HG02852 (cell line): ENCODE measurements around the gene TLR8.

ENCODE experiments used
- ATAC-seq: cut with Tn5 transposase; IDR thresholded peaks from one replicate; pipeline ENCODE4 v1.9.1; 2021; ENCODE audit warnings: mild to moderate bottlenecking, moderate library complexity; ENCODE audit not compliant: unreplicated experiment

The TLR8 gene

DNA sequence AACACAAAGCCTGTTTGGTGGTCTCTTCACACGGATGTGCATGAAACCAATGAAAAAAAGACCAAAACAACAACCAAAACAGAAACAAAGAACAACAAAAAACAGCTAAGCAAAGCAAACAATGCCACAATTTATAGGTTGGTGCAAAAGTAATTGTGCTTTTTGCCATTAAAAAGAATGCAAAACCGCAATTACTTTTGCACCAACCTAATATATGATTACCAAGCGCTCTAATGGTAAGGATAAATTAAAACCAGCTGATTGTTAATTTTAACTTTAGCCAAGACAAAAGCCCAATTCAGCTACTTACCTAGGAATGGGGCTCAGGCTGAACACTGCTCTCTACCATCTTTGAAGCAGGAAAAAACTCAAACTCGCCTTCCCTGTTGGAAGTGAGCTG is 39.1 kb downstream of the TLR8 start:
- ATAC-seq: no peak

DNA sequence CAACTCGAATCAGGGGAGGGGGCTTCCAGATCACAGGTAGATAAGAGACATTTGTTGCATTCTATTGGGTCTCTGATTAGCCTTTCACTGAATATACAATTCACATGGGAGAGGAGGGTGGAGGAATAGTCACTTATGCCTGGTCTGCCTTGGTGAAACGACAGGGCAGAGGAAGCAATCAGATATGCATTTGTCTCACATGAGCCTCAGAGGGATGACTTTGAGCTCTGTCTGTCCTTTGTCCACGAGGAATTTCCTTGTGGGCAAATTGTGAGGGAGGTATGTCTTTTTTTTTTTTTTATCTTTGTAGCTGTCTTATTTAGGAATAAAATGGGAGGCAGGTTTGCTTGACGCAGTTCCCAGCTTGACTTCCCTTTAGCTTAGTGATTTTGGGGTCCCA is 40.0 kb downstream of the TLR8 start:
- ATAC-seq: no peak

DNA sequence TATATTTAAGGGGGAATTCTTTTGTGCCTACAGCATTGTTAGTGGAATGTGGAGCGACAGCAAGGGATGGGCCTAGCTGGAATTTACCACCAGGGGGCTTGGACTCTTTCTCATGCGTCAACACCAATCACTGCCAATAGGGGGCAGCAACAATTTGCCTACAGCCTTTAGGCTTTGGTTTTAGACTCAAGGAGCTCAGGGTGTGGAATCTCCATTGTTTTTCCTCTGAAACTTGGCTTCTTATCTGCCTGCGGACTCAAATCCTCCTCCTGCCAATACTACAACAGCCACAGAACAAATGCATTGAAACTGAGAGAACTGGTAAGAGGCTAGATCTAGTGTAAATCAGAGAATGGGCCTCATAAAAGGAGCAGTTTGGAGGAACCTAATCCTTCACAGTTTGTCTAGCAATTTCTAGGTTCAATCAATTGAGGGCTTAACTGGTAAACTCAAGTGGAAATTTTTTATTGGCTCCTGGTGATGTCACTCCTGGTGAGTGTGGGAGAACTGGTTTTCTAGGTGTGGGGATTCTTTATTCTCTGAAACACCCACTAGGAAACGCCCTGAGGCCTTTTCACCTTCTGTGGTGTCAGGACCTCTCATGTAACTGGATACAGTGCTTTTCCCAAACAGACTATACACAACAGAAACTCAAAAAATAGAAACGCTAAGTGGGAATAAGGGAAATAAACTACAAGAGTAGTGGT is 40.6 kb downstream of the TLR8 start:
- ATAC-seq: peak; percentile 21

DNA sequence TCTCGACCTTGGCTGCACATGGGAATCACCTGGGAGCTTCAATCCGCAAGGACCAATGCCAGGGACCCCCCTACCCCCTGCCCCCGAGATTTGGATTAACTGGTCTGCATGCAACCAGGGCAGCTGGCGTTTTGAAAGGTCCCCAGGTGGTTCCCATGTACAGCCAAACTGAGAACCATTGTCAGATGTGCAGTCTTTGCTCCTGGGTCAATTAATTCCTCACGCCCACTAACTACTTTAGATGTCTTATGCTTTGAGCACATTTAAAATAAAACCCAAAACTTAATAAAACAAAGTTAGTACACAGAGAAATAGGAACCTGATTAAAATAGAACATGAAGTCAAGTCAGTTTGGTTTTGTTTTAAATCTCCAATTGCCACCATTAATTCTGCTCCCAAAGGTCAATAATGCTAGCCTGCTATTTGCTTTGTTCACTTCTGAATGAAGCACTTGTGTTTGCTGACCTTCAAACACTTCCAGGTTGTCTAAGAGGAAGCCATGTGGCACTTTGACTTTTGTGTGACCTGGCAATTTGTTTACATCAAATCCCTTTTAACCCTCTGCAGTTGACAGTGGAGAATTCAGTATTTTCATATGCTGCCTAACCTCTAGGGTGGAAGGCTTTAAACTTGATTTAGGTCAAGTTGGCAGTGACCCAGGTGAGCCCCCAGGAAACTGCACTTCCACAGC is 41.3 kb downstream of the TLR8 start:
- ATAC-seq: peak; percentile 26

DNA sequence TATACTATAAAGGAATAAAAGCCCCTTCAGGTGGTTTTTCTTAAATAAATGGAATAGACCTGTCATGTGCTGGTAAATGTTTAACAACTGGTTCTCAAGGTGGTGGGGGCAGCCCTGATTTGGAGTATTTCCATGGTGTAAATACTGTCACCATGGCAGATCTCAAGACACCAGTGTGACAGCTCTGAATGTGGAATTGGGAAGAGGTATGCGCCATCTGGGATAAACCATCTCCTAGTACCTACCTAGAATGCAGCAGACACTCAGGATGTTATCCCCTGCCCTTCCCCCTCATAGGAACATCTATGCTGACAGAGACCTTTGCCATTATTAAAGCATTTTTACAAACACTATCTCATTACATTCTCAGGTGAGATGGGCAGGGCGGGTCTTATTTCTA is 42.1 kb downstream of the TLR8 start:
- no peak for ATAC-seq

DNA sequence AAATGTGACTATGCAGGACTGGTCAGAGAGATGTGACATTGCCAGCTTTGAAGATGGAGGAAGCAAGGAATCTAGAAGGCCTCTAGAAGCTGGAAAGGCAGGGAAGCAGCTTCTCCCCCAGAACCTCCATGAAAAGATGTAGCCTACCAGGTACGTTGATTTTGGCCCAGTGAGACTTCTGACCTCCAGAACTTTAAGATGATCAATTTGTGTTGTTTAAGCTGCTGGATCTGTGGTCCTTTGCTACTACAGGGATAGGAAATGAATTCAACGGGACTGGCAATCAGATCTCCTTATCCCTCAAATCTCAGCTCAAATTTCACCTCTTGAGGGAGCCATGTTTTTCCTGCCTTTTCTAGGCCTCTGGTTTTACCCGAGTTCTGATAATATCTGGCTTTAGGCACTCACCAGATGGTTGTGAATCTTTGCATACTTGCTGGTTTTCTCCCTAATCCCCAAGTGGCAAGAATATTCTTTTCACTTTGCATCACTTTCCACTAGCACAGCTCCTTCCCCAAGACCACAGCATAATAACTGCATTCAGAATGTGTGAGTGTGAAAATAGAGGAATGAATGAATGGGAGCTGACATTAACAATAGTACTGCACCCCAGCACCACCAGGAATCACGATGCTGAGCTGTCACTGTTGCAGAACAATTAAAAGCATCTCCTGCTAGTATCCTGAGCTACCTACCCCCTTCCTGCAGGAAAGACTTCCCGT is 42.9 kb downstream of the TLR8 start:
- no peak for ATAC-seq

DNA sequence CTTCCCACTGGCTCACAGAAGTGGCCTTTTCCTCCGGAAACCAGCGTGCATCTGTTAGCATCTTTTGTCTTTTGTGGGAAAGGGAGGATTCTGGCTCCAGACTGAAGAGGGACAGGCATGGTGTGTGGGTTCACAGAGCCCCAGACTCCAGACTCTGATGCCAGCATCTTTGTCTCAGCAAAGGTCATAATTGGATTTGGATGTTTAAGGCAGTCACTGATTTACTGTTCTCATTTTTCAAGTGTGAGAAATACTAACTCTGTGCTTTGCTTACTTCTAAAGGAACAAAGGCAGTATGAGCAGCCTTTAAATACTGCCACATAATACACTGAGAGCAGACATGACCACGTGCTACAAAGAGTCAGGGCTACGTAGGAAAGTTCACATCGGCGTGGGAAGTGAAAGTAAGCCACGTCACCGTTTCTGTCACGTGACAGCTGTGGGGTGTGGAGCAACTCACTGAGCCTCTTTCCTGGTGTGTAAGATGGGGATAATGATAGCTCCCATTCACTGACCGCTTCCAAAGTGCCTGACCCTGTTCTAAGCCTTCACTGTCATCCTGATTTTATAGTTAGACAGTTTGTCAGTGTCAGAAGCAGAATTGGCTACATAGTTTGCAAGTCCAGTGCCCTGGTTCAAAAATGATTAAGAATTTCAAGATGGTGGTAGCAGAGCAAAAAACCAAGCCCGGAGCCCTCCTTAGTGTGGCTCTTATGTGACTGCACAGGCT is 43.7 kb downstream of the TLR8 start:
- peak; percentile 57 for ATAC-seq

DNA sequence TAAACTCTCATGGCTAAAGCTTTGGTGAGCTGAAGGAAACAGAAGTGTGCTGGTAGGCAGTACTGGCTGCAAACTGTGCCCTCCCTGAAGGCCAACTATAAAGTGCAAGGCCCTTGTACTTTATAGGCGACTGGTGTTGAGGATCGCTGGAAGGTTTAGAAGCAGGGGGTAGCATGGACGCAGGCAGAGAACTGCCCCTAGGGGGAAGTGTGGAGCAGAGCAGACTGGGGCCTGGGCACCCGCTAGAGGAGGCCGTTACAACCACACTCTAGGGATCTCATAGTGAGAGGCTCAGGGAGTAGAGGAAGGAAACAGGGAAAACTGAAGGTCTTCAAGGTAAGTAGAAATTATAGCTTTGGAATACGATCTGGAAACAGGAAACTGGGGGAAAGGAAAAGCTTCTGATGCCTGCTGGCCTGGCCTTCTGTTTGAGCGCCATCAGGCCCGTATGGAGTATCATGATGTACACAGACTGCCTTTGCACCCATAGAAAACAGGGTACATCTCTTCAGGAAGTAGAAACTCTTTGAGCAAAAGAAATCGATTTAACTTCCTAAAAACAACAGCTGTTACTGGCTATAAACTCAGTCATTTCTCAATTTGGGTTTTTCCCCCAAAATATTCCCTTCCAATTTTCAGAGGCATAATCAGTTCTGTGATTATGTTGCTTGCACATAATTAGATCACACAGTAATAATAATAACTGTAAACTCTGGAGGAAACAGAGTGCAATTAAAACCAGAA is 44.6 kb downstream of the TLR8 start:
- ATAC-seq: peak; percentile 44

DNA sequence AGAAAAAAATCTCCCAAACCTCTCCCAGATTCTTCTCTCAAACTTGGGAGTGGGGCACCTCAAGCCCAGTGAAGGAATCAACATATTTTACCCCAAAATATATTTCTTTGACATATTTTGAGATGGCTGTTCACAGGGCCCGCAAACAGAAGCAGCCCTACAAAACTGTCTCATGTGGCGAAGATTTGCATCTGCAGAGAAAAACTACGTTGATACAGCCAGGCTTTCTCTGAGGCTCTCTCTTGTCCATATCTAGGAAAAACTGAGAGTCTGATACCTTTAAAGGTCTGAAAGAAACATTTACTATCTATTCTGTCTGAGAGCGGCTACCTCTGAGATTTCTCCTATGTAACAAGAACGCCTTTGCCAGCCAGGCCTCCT is 45.2 kb downstream of the TLR8 start:
- ATAC-seq: no peak

DNA sequence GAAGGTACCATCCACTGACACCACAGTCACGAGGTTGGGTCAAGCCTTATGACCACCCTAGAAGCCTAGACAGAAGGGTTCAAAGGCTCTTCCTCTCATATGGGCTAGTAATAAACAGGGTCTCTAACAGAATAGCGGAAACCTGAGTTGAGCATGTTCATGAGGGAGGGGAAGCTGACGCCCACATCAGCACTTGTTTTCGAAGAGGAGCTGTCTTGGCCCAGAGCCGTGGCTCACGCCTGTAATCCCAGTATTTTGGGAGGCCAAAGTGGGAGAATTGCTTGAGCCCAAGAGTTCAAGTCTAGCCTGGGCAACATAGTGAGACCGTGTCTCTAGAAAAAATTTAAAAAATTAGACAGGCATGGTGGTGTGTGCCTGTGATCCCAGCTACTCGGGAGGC is 47.0 kb downstream of the TLR8 start:
- ATAC-seq: no peak

DNA sequence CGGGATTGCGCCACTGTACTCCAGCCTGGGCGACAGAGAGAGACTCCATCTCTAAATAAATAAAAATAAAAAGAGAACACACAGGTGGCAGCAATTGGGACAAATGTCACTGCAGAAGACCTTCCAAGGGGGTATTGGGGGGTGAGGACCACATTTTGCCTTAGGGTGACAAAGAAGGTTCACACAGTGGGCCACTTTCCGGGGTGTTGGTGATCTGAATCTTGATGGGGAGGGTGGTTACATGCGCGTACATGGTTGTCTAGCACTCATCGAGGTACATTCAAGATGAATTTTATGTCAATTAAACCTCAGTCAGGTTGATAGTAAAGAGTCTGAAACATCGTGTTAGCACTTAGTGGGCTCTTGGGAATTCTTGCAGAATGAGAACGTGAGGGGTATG is 48.0 kb downstream of the TLR8 start:
- ATAC-seq: no peak

DNA sequence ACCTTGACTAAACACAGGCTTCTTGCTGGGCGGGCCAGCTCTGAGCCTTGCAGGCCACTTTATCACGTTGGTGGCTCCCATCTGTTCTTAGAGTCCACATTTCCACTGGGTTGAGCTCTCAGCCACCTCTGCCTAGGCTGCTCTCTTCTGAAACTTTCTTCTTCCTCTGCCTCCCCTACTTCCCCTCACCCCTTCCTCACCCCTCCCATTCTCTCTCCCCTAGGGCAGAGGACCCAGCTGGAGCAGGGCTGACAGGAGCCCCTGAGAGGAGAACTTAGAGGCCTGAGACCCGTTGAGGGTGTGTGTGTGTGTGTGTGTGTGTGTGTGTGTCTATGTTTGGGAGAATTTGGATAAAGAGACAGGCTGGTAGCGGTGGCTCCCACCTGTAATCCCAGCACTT is 48.6 kb downstream of the TLR8 start:
- no peak for ATAC-seq

DNA sequence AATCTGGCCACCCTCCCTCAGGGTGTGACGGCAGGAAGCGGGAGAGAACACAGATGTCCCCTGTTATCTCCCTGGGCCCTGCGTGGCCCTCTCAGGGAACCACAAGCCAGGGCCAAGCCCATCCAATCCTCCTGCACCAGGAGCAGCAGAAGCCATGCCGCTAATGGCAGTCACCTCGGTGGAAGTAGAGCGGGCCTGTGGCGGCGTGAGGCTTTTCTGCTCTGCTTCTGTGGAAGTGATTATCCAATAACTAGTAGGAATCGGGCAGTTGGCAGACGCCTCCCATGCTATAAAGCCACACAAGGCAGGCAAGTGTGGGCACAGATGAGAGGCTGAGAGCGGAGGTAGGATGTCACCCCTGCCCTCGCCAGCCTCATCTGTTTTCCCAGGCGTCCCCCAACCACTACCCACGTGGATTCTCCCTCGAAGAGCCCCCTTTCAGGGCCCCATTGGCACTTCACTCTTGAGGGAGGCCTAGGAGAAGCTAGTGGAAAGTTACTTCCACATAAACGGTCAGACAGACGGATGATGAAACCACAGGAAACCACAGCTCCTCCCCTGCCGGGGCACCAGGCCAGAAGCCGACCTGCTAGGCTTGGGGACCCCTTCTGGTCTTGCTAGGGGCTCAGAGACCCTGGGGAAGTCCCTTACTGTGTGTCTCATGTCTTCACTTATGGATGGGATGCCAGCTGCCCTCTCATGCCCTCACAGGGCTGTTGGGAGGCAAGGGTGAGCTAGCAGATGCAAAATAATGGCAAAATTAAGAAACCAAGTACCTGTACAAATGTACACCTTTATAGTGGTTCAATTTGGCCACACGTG is 49.7 kb downstream of the TLR8 start:
- peak; percentile 46 for ATAC-seq

DNA sequence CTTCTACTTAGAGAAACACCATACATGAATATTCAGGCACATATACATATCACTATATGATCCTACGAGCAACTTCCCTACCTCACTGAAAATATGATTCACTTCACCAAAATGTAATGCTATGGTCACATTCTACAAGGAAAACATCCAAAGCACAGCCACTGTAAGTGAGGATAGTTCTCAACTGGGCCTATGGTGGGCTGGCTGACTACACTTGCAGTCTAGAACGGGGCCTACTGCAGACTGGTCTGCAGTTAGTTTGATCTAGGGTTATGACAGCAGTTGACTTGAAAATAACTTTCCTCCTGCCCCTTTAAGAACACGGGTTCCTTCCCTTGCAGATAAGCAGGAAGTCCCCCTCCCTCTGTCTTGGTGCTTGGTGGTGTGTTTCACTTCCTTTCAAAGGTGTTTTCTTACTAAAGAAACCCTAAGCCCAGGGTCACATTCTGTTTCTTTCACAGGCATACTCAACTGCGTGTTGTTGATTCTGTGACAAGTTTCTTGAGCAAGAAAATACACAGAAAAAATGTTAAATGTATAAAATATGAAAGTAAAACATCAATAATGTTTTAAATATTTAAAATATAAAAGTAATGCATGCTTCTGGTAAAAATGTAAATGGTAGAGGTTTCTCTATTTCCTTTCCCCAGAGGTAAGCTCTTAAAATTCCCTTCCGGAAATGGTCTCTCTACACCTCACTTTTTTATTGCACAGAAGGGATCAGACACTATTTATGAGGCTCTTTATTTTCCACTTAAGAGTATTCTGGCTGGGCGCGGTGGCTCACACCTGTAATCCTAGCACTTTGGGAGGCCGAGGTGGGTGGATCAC is 50.5 kb downstream of the TLR8 start:
- peak; percentile 81 for ATAC-seq

DNA sequence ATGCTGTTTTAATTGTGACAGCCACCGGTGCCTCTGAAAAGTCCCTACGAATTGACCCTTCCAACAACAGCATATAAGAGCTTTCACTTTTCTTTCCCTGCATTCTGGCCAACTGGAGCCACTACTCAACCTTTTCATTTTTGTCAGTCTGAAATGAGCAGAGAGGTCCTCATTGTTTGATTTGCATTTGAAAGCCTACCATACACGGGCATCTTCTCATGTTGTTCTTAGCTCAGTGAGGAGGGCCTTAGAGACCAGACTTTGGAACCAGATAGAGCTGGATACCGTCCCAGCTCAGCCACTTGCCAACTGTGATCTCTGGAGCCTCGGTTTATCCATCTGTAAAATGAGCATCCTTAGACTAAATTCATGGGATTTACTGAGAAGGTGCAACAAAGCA is 51.6 kb downstream of the TLR8 start:
- no peak for ATAC-seq

DNA sequence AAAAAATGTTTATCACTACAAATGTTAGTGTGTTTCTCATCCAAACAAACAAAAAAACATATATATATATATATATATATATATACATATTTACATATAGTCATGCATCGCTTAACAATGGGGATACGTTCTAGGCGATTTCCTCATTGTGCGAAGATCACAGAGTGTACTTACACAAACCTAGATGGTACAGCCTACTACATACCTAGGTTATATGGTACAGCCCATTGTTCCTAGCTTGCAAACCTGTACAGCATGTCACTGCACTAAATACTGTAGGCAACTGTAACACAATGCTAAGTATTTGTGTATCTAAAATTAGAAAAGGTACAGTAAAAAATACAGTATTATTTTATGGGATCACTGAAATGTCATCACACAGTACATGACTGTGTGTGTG is 52.0 kb downstream of the TLR8 start:
- no peak for ATAC-seq

DNA sequence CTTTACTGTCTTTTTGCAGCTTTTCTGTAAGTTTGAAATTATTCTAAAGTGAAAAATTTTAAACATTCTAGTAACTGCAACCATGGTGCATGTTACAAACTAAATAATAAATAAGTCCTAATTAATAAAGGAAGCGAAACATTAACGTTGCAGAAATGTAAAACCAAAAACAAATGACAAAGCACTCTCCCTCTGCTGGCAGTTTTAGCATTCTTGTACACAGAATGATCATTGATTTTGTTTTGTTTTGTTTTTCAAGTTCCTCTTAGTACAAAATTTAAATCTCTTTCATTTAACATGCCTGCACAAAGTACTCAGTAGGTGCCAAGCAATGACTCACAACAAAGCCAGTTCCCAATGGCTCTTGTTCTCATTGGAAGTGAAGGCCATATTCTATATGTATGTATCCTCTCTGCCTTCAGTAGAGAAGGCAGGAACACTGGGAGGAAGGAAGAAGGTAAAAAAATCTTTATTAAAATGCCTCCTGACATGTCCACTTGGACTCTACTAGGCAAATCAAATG is 54.8 kb downstream of the TLR8 start:
- ATAC-seq: no peak

DNA sequence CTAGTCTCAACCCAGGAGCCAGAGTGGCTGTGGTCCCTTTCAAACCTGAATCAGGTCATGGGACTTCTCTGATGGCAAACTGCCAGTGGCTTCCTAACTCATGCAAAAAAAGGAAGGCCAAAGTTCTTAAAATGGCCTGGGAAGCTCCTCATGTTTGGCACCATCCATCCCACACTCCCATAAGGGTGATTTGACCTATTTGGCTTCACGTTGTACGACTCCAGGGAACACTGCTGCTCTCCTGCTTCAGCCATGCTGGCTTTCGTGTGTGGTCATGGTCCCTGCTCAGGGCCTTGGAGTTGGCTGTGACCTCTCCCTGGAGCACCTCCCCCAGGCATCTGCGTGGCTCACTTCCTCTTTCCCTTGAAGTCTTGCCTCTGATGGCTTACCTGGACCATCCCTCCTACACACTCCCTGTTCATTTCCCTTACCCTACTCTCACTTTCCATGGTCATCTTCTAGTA is 55.7 kb downstream of the TLR8 start:
- no peak for ATAC-seq
